ENCODE results near the gene ACAD11.

Gene ACAD11, protein sequence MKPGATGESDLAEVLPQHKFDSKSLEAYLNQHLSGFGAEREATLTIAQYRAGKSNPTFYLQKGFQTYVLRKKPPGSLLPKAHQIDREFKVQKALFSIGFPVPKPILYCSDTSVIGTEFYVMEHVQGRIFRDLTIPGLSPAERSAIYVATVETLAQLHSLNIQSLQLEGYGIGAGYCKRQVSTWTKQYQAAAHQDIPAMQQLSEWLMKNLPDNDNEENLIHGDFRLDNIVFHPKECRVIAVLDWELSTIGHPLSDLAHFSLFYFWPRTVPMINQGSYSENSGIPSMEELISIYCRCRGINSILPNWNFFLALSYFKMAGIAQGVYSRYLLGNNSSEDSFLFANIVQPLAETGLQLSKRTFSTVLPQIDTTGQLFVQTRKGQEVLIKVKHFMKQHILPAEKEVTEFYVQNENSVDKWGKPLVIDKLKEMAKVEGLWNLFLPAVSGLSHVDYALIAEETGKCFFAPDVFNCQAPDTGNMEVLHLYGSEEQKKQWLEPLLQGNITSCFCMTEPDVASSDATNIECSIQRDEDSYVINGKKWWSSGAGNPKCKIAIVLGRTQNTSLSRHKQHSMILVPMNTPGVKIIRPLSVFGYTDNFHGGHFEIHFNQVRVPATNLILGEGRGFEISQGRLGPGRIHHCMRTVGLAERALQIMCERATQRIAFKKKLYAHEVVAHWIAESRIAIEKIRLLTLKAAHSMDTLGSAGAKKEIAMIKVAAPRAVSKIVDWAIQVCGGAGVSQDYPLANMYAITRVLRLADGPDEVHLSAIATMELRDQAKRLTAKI

DNA sequence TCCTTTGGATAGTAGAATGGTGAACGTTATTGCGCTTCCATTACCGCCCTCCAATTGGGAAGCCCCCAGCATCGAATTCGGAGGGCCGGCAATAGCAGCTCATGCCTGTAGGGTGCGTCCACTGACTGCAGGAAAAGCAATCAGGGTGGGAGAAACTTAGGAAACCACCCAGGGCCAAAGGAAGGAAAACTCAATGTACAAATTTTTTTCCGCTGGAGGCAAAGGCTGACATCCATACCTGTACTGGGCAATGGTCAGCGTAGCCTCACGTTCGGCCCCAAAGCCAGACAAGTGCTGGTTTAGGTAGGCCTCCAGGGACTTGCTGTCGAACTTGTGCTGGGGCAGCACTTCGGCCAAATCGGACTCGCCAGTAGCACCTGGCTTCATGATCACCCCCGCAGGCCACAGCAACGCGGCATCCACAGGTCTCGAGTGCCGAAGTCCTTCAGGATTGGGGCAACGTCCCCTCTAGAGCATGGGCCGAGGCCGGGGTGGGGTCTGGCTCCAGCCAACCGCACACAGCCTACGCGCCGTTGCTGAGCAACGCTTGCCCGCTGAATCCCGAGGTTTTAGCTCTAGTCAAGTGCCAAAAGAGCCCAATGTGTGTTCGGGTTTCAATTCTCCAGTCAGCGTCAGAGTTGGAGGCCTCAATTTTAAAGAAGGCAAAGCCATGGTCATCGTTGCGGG, at the start of gene ACAD11:
TSS of gene ACAD11 (minus strand) at position 445 of the 687 bp plus-strand sequence. CDS start at position 387, 58 bp downstream.
- TF ChIP-seq POLR2A (IDR thresholded peaks at IDR 0.05; ENCODE audit: low read depth, low read length), result peak; percentile 49
- peak; percentile 91 for FAIRE-seq
- DNase-seq (ENCODE audit: insufficient read length, low spot score), result peak; percentile 49

- DNase-seq (ENCODE audit: insufficient read length, low spot score) (no peak), FAIRE-seq (no peak)
- TF ChIP-seq POLR2A (IDR thresholded peaks at IDR 0.05; ENCODE audit: low read depth, low read length), result no peak
Observed at GRCh38 chr3:132703733-132704132, 44.1 kb upstream of the ACAD11 start.

GRCh38 chr3:132695422-132695821, 35.8 kb upstream of the ACAD11 start:
- TF ChIP-seq POLR2A (IDR thresholded peaks at IDR 0.05; ENCODE audit: low read depth, low read length), result no peak
- FAIRE-seq (no peak), DNase-seq (ENCODE audit: insufficient read length, low spot score) (no peak)

DNA sequence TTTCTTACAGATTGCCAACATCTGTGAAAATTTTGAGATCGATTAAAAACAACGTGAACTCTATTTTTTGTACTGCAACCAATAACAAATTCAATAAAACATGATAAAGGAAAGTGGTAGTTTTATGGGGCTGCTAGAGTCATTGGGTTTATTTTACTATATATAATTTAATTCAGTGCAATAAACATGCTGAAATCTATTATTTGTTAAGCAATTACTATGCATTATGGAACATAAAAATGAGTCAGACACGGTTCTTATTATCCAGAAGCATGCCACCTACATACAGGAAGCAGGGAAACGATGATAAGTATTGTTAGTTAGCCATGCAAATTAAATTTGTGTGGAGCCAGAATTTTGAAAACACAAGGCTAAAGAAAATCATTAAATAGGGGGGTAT, 35.4 kb upstream of the ACAD11 start:
- no peak for DNase-seq (ENCODE audit: insufficient read length, low spot score)
- no peak for TF ChIP-seq POLR2A (IDR thresholded peaks at IDR 0.05; ENCODE audit: low read depth, low read length)
- FAIRE-seq, result no peak

GRCh38 chr3:132690040-132690439, 30.4 kb upstream of the ACAD11 start:
- no peak for TF ChIP-seq POLR2A (IDR thresholded peaks at IDR 0.05; ENCODE audit: low read depth, low read length)
- no peak for FAIRE-seq
- DNase-seq (ENCODE audit: insufficient read length, low spot score), result no peak

- no peak for FAIRE-seq
- DNase-seq (ENCODE audit: insufficient read length, low spot score), result no peak
- TF ChIP-seq POLR2A (IDR thresholded peaks at IDR 0.05; ENCODE audit: low read depth, low read length), result no peak
Observed at GRCh38 chr3:132682201-132682600, 22.6 kb upstream of the ACAD11 start.

- TF ChIP-seq POLR2A (IDR thresholded peaks at IDR 0.05; ENCODE audit: low read depth, low read length), result no peak
- FAIRE-seq, result no peak
- no peak for DNase-seq (ENCODE audit: insufficient read length, low spot score)
Observed at GRCh38 chr3:132681421-132681820, 21.8 kb upstream of the ACAD11 start.

- TF ChIP-seq POLR2A (IDR thresholded peaks at IDR 0.05; ENCODE audit: low read depth, low read length), result no peak
Observed at GRCh38 chr3:132679911-132680310, 20.3 kb upstream of the ACAD11 start.

DNA sequence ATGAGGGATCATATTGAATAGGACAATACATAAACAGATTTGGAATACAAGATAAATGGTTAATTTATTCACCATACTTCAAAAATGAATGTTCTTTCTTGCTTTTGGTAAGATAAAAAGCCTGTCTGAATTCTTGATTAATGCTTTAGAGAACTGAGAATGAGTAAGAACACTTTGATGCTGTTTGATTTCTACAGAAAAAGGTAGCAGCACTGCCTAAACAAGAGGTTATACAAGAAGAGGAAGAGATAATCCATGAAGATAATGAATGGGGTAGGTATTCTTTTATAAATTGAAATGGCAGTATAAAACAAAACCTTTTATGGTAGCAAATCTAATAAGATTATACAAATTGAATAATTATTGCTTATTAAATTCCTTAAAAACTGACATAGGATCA, 15.8 kb upstream of the ACAD11 start:
- no peak for FAIRE-seq
- no peak for TF ChIP-seq POLR2A (IDR thresholded peaks at IDR 0.05; ENCODE audit: low read depth, low read length)
- DNase-seq (ENCODE audit: insufficient read length, low spot score), result no peak

More at GRCh38 chr3:132679911-132680310, 20.3 kb upstream of the ACAD11 start:
- FAIRE-seq (no peak), DNase-seq (ENCODE audit: insufficient read length, low spot score) (no peak)

GRCh38 chr3:132669256-132669777, 9.7 kb upstream of the ACAD11 start:
- no peak for TF ChIP-seq POLR2A (IDR thresholded peaks at IDR 0.05; ENCODE audit: low read depth, low read length)
- FAIRE-seq (no peak), DNase-seq (ENCODE audit: insufficient read length, low spot score) (no peak)

DNA sequence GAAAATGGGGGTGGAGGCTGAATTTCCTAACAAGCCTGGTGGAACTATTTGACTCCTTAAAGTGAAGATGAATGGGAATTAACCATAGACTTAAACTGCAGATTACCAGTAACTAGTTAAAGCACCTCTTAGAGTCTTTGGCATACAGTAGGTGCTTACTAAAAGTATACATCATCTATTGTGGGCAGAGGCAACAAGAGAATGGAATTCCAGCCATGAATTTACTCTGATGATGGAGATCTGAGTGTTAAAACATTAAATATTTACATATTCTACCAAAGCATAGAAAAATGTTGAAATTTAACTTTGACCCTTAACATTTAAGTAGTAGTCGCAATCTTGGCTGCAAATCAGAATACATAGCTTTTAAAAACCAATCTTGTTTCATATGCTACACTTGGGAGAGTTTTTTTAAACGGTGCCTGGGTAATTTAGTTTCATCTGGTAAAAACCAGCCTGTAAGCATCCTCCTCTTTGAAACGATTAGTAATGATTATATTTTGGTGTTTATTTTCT, 5.7 kb upstream of the ACAD11 start:
- no peak for TF ChIP-seq POLR2A (IDR thresholded peaks at IDR 0.05; ENCODE audit: low read depth, low read length)
- FAIRE-seq (peak; percentile 20), DNase-seq (ENCODE audit: insufficient read length, low spot score) (no peak)

GRCh38 chr3:132662212-132662611, 2.6 kb upstream of the ACAD11 start:
- DNase-seq (ENCODE audit: insufficient read length, low spot score) (no peak), FAIRE-seq (no peak)
- no peak for TF ChIP-seq POLR2A (IDR thresholded peaks at IDR 0.05; ENCODE audit: low read depth, low read length)

DNA sequence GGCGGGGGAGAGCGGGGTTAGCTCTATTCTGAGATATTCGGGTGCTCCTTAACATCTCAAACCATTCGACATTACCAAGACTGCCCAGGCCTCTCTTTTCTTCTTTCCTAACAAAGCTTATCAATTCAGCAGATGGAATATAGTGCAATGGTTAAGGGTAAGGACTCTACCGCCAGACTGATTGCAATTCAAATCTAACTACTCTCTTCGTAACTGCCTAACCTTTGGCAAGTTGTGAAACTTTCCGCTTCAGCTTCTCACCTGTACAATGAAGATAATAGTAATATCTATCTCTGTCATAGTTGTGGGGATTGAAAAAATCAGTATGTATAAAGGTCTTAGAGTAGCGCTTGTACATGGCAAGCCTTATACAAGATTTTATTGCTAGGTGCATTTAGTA, 1.5 kb upstream of the ACAD11 start:
- FAIRE-seq, result no peak
- DNase-seq (ENCODE audit: insufficient read length, low spot score), result no peak
- TF ChIP-seq POLR2A (IDR thresholded peaks at IDR 0.05; ENCODE audit: low read depth, low read length), result no peak

DNA sequence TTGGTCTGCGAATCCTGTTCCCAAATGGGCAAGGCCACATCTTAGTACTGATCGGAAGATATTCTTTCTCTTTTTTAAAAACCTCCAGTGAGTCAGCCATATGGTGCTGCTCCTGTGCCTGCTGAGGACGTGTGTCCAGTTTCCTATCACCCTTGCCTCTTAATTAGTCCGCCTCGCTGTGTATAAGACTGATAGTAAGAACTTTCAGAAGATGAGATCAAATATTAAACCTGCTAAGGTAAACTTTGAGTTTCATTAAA, 1.1 kb upstream of the ACAD11 start:
- FAIRE-seq (peak; percentile 33), DNase-seq (ENCODE audit: insufficient read length, low spot score) (no peak)
- TF ChIP-seq POLR2A (IDR thresholded peaks at IDR 0.05; ENCODE audit: low read depth, low read length), result no peak
